ENCODE data around the gene RGS19. TPM values are rescaled to one million over a fixed set of nuclear protein-coding genes. Genes with fewer than 3 reads are reported as not detected.

Gene RGS19
- total RNA-seq, 1 experiment from 2014 or later = 43.2 TPM

DNA sequence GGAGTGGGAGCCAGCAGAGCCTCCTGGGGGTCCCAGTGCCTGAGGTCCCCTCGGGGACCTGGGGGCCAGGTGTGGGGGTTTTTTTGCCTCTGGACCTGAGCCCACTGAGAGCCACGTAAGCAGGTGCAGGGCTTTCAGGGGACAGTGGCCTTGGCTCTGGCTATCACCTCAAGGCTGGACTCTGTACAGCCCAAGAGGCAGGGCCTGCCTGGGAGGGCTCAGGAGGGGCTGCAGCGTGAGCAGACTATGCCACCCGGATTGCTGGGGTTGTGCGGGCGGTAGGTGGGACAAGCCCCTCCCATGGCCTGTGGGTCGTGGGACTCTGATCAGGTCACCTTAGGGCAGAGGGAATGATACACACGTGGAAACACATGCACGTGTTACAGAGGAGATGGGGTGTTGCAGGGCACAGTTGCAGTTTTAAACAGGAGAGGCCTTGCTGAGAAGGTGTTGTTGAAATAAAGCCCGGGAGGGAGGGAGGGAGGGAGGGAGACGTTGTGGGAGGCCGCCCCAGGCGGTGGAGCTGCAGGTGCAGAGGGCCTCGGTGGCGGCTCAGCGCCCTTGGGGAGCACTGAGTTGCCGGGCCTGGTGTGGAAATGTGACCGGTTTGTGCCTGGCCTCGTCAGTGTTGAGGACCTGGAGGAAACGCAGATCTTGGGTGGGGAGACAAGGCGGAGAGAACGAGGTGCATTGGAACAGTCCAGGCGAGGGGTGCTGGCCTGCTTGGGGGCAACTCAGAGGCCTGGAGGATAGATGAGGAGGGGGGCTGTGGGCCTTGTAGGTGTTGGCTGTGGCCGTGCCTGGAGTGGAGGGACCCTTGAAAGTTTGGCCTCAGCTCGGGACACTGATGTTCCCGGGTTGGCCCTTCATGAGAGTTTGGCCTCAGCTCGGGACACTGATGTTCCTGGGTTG, 14.0 kb downstream of the RGS19 start:
- intact Hi-C loops (cut with micrococcal nuclease) = no loop called here
- ATAC-seq (no peak), DNase-seq (no peak)
- TF ChIP-seq EZH2 (IDR thresholded peaks at IDR 0.05; ENCODE audit: low read length, unreplicated experiment) = no peak
- no peak for TF ChIP-seq EZH2phosphoT487 (IDR thresholded peaks at IDR 0.05; ENCODE audit: borderline replicate concordance, low read length)
- TF ChIP-seq CTCF (conservative IDR thresholded peaks at IDR 0.05; ENCODE audit: low read depth, low read length) = no peak
- no peaks in the 10 kb centered on the region for H3K9me3 ChIP-seq (ENCODE audit: low read length)
- H3K9ac ChIP-seq (ENCODE audit: low read length) = peak overlapping the region; percentile 26; the same call in 1 of the 2 replicates
- no peak overlapping the region for H2AFZ ChIP-seq (ENCODE audit: low read length)
- H3K9me2 ChIP-seq (replicated peaks; ENCODE audit: low read length) = no peaks in the 10 kb centered on the region
- no peaks in the 10 kb centered on the region for H3K27me3 ChIP-seq (ENCODE audit: low read length)
- no peak overlapping the region for H3K4me3 ChIP-seq (ENCODE audit: low read length)
- ChIA-PET POLR2A (ENCODE audit: unreplicated experiment) (no interaction called here), CTCF (no interaction called here)
- H4K20me1 ChIP-seq (ENCODE audit: low read length) = no peaks in the 10 kb centered on the region
- H3K79me2 ChIP-seq (ENCODE audit: low read length) = peaks cover 10% of the 10 kb centered on the region
- no peaks in the 10 kb centered on the region for H3K36me3 ChIP-seq (ENCODE audit: low read depth, low read length)
- peak overlapping the region; percentile 58 for H3K27ac ChIP-seq (ENCODE audit: low read length)
- no TSS peak for BruUV-seq (replicated peaks)
- H3F3A ChIP-seq (ENCODE audit: low read length, unreplicated experiment) = no peaks in the 10 kb centered on the region
- H3K4me2 ChIP-seq (ENCODE audit: low read length) = peak overlapping the region; percentile 95
- peaks cover 36% of the 10 kb centered on the region for H3K4me1 ChIP-seq (ENCODE audit: insufficient read depth, low read length)

DNA sequence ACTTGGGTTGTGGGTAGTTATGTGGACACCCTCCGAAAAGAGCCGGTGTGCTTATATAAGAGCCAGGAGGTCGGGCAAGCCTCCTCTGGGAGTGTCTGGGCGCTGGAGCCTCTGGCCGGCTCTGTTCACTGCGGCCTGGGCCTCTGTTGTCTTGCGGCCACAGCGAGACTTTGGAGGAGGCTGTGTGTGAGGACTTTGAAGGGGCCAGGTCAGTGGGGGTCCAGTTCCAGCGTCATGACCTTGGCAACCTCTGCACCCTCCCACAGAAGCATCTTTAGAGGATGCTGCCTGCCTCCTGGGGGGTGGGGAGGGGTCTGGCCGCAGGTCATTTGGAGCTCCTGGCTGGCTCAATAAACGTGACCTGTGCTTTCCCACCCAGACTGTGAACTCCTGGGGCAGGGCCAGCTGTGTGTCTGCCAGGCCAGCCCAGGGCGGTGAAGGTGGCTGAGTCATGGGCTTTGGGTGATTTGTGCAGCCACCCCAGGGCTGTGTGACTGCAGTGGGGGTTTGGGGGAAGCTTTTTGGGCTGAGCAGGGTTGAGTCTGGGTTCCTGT, 15.1 kb downstream of the RGS19 start:
- H3K9ac ChIP-seq (ENCODE audit: low read length) = peak overlapping the region; percentile 84
- ChIA-PET CTCF (no interaction called here), POLR2A (ENCODE audit: unreplicated experiment) (no interaction called here)
- BruUV-seq (replicated peaks) = no TSS peak
- H3K9me3 ChIP-seq (ENCODE audit: low read length) = no peaks in the 10 kb centered on the region
- peak overlapping the region; percentile 95 for H3K4me2 ChIP-seq (ENCODE audit: low read length)
- peak overlapping the region; percentile 67 for H2AFZ ChIP-seq (ENCODE audit: low read length)
- ATAC-seq (peak; percentile 43), DNase-seq (peak; percentile 72)
- no peaks in the 10 kb centered on the region for H3K27me3 ChIP-seq (ENCODE audit: low read length)
- no peaks in the 10 kb centered on the region for H3K36me3 ChIP-seq (ENCODE audit: low read depth, low read length)
- H3K4me1 ChIP-seq (ENCODE audit: insufficient read depth, low read length) = peaks cover 36% of the 10 kb centered on the region
- intact Hi-C loops (cut with micrococcal nuclease) = no loop called here
- H3K27ac ChIP-seq (ENCODE audit: low read length) = peak overlapping the region; percentile 73
- peak overlapping the region; percentile 79 for H3K4me3 ChIP-seq (ENCODE audit: low read length)
- no peaks in the 10 kb centered on the region for H4K20me1 ChIP-seq (ENCODE audit: low read length)
- no peak for TF ChIP-seq CTCF (conservative IDR thresholded peaks at IDR 0.05; ENCODE audit: low read depth, low read length)
- no peak for TF ChIP-seq EZH2phosphoT487 (IDR thresholded peaks at IDR 0.05; ENCODE audit: borderline replicate concordance, low read length)
- no peak for TF ChIP-seq EZH2 (IDR thresholded peaks at IDR 0.05; ENCODE audit: low read length, unreplicated experiment)
- peaks cover 10% of the 10 kb centered on the region for H3K79me2 ChIP-seq (ENCODE audit: low read length)
- H3F3A ChIP-seq (ENCODE audit: low read length, unreplicated experiment) = no peaks in the 10 kb centered on the region
- H3K9me2 ChIP-seq (replicated peaks; ENCODE audit: low read length) = no peaks in the 10 kb centered on the region

Data from PC-3 (cell line).